ENCODE results near the gene IQGAP2. TPM values are rescaled to one million over a fixed set of nuclear protein-coding genes. Genes with fewer than 3 reads are reported as not detected.

The IQGAP2 gene
- total and polyA plus RNA-seq, 9 donors: 5.4 to 18.9 (median 9.5) TPM

- DNase-seq: no peak
- Histone ChIP-seq H3K27me3 (ENCODE audit: control insufficient read depth, insufficient read depth, low read length) (no peaks in the 10 kb centered on the region), H3K27ac (ENCODE audit: low read length) (no peak overlapping the region), H3K4me1 (ENCODE audit: control insufficient read depth, insufficient read depth, low read length) (no peaks in the 10 kb centered on the region), H3K36me3 (ENCODE audit: control insufficient read depth, insufficient read depth, low read length) (no peaks in the 10 kb centered on the region), H3K9me3 (replicated peaks; ENCODE audit: control insufficient read depth, low read depth, low read length) (no peaks in the 10 kb centered on the region), H3K4me3 (ENCODE audit: low read length) (no peak overlapping the region)
- WGBS (ENCODE audit: insufficient coverage): 33% methylated on average over 1 of the region's 2 CpGs
Observed at GRCh38 chr5:76371960-76372322, 31.1 kb upstream of the IQGAP2 start.

- Histone ChIP-seq H3K36me3 (ENCODE audit: control insufficient read depth, insufficient read depth, low read length) (no peaks in the 10 kb centered on the region), H3K4me3 (ENCODE audit: low read length) (no peak overlapping the region), H3K9me3 (replicated peaks; ENCODE audit: control insufficient read depth, low read depth, low read length) (no peaks in the 10 kb centered on the region), H3K27ac (ENCODE audit: low read length) (no peak overlapping the region), H3K27me3 (ENCODE audit: control insufficient read depth, insufficient read depth, low read length) (no peaks in the 10 kb centered on the region), H3K4me1 (ENCODE audit: control insufficient read depth, insufficient read depth, low read length) (no peaks in the 10 kb centered on the region)
- DNase-seq: no peak
- WGBS (ENCODE audit: insufficient coverage): 69% methylated on average over 10 of the region's 11 CpGs
Observed at GRCh38 chr5:76372323-76373054, 30.6 kb upstream of the IQGAP2 start.

GRCh38 chr5:76376148-76376865, 26.8 kb upstream of the IQGAP2 start:
- DNase-seq: no peak
- no peaks in the 10 kb centered on the region for H3K27me3 ChIP-seq (ENCODE audit: control insufficient read depth, insufficient read depth, low read length)
- H3K36me3 ChIP-seq (ENCODE audit: control insufficient read depth, insufficient read depth, low read length): no peaks in the 10 kb centered on the region
- no peaks in the 10 kb centered on the region for H3K4me1 ChIP-seq (ENCODE audit: control insufficient read depth, insufficient read depth, low read length)
- H3K4me3 ChIP-seq (ENCODE audit: low read length): no peak overlapping the region
- 100% methylated on average over 1 of the region's 3 CpGs for WGBS (ENCODE audit: insufficient coverage)
- no peak overlapping the region for H3K27ac ChIP-seq (ENCODE audit: low read length)
- H3K9me3 ChIP-seq (replicated peaks; ENCODE audit: control insufficient read depth, low read depth, low read length): no peaks in the 10 kb centered on the region

DNA sequence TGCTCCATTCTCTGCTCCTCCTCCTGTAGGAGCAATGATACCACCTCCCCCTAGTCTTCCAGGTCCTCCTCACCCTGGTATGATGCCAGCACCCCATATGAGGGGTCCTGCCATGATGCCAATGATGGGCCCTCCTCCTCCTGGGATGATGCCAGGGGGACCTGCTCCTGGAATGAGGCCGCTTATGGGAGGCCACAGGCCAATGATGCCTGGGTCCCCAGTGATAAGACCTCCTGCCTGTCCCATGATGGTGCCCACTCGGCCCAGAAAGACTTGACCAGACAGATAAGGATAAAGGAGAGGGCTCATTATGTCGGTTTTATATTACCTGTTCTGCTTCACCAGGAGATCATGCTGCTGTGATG, 26.2 kb upstream of the IQGAP2 start:
- H3K4me3 ChIP-seq (ENCODE audit: low read length): no peak overlapping the region
- WGBS (ENCODE audit: insufficient coverage): 67% methylated on average over 2 of the region's 3 CpGs

GRCh38 chr5:76378355-76378754, 24.7 kb upstream of the IQGAP2 start:
- H3K27me3 ChIP-seq (ENCODE audit: control insufficient read depth, insufficient read depth, low read length): no peaks in the 10 kb centered on the region
- DNase-seq: no peak
- no peak overlapping the region for H3K27ac ChIP-seq (ENCODE audit: low read length)
- 81% methylated on average over 4 of the region's 6 CpGs for WGBS (ENCODE audit: insufficient coverage)
- H3K9me3 ChIP-seq (replicated peaks; ENCODE audit: control insufficient read depth, low read depth, low read length): no peaks in the 10 kb centered on the region
- no peaks in the 10 kb centered on the region for H3K36me3 ChIP-seq (ENCODE audit: control insufficient read depth, insufficient read depth, low read length)
- no peak overlapping the region for H3K4me3 ChIP-seq (ENCODE audit: low read length)
- H3K4me1 ChIP-seq (ENCODE audit: control insufficient read depth, insufficient read depth, low read length): no peaks in the 10 kb centered on the region

More for the DNA sequence above, 26.2 kb upstream of the IQGAP2 start:
- Histone ChIP-seq H3K36me3 (ENCODE audit: control insufficient read depth, insufficient read depth, low read length) (no peaks in the 10 kb centered on the region), H3K4me1 (ENCODE audit: control insufficient read depth, insufficient read depth, low read length) (no peaks in the 10 kb centered on the region), H3K27ac (ENCODE audit: low read length) (no peak overlapping the region), H3K27me3 (ENCODE audit: control insufficient read depth, insufficient read depth, low read length) (no peaks in the 10 kb centered on the region), H3K9me3 (replicated peaks; ENCODE audit: control insufficient read depth, low read depth, low read length) (no peaks in the 10 kb centered on the region)
- DNase-seq: no peak

DNA sequence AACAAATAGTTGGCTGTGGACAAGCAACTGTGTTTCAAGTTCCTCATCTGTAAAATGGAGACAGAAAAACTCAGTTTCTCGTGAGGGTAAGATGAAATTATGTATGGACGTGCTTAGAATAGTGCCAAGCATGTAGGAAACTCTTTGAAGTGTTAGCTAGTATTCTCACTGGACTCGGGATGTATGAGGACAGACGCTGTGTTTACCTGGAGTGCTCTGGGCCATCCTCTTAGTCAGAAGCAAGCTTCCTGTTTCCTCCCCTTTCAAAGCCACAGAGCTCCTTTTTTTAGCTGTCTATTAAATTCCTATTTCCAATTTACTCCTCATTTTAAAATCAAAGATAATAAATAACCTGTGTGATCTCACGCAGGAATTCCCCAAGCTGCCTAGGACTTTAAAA, 23.8 kb upstream of the IQGAP2 start:
- H3K27me3 ChIP-seq (ENCODE audit: control insufficient read depth, insufficient read depth, low read length): no peaks in the 10 kb centered on the region
- 56% methylated on average over 2 of the region's 5 CpGs for WGBS (ENCODE audit: insufficient coverage)

GRCh38 chr5:76379855-76380254, 23.2 kb upstream of the IQGAP2 start:
- H3K9me3 ChIP-seq (replicated peaks; ENCODE audit: control insufficient read depth, low read depth, low read length): no peaks in the 10 kb centered on the region
- H3K36me3 ChIP-seq (ENCODE audit: control insufficient read depth, insufficient read depth, low read length): no peaks in the 10 kb centered on the region
- WGBS (ENCODE audit: insufficient coverage): no CpG with 5 or more reads among the region's 1 CpG
- H3K27me3 ChIP-seq (ENCODE audit: control insufficient read depth, insufficient read depth, low read length): no peaks in the 10 kb centered on the region
- no peak overlapping the region for H3K27ac ChIP-seq (ENCODE audit: low read length)
- H3K4me3 ChIP-seq (ENCODE audit: low read length): no peak overlapping the region
- no peaks in the 10 kb centered on the region for H3K4me1 ChIP-seq (ENCODE audit: control insufficient read depth, insufficient read depth, low read length)
- no peak for DNase-seq

More for the DNA sequence above, 23.8 kb upstream of the IQGAP2 start:
- H3K4me3 ChIP-seq (ENCODE audit: low read length): no peak overlapping the region
- H3K4me1 ChIP-seq (ENCODE audit: control insufficient read depth, insufficient read depth, low read length): no peaks in the 10 kb centered on the region
- H3K27ac ChIP-seq (ENCODE audit: low read length): no peak overlapping the region
- DNase-seq: no peak
- no peaks in the 10 kb centered on the region for H3K36me3 ChIP-seq (ENCODE audit: control insufficient read depth, insufficient read depth, low read length)
- H3K9me3 ChIP-seq (replicated peaks; ENCODE audit: control insufficient read depth, low read depth, low read length): no peaks in the 10 kb centered on the region

DNA sequence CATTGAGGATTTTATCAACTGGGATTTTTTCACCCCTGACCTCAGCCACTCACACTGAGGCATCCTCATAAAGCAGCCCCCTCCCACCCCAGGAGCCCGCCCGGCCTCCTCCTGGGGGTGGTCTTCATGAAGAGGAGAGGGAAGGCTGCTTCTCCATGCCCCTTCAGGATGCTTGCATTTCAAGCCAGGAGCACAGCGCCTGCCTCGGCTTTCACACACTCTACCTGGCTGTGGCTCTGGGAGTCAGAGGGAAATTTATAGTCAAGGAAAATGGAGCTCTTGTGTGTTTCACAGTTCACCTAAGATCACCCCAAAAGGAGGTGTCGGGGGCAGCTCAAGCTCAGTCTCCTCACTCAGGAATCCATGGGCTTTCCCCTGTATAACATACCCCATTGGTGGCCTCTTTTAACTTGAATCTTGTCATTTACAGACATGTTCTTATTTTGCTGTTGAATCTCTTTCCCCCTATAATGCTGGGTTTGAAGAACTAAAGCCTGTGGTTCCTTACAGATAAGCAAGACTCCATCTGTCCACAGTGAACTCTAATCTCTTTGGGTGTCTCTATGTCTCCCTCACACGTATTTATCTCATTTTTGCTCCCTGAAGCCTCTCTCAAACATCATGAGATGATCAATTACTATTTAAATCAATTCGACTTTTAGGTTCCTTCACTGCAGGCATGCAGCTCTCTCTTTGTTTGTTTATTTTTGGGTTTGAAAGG, 22.6 kb upstream of the IQGAP2 start:
- Histone ChIP-seq H3K4me1 (ENCODE audit: control insufficient read depth, insufficient read depth, low read length) (no peaks in the 10 kb centered on the region), H3K4me3 (ENCODE audit: low read length) (no peak overlapping the region), H3K9me3 (replicated peaks; ENCODE audit: control insufficient read depth, low read depth, low read length) (no peaks in the 10 kb centered on the region), H3K27me3 (ENCODE audit: control insufficient read depth, insufficient read depth, low read length) (no peaks in the 10 kb centered on the region), H3K36me3 (ENCODE audit: control insufficient read depth, insufficient read depth, low read length) (no peaks in the 10 kb centered on the region), H3K27ac (ENCODE audit: low read length) (no peak overlapping the region)
- 50% methylated on average over 1 of the region's 7 CpGs for WGBS (ENCODE audit: insufficient coverage)
- no peak for DNase-seq

DNA sequence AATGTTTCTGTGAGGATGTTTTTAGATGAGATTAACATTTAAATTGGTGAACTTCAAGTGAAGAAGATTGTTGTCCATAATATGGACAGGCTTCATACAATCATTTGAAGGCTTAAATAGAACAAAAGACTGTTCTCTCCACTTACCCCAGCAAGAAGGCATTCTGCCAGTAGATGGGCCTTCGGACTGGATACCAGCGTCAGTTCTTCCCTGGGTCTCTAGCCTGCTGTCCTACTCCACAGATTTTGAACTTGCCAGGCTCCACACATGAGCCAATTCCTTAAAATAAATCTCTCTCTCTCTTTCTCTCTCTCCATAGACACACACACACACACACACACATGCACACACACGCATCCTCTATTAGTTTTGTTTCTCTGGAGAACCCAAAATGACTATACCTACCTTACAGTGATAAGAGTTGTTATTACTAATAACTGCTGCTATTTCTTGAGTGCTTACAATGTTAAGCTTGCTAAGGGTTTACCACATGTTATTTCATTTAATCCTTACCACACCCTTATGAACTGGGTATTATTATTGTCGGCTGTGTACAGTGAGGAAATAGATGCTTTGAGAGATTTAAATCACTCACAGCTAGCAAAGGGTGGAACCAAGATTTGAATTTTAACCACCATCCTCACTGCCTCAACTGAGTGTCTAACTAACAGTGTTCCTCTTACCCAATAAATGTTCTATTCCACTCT, 19.8 kb upstream of the IQGAP2 start:
- H3K27me3 ChIP-seq (ENCODE audit: control insufficient read depth, insufficient read depth, low read length): no peaks in the 10 kb centered on the region
- H3K9me3 ChIP-seq (replicated peaks; ENCODE audit: control insufficient read depth, low read depth, low read length): no peaks in the 10 kb centered on the region
- H3K4me3 ChIP-seq (ENCODE audit: low read length): no peak overlapping the region
- no peaks in the 10 kb centered on the region for H3K4me1 ChIP-seq (ENCODE audit: control insufficient read depth, insufficient read depth, low read length)
- 91% methylated on average over 2 of the region's 4 CpGs for WGBS (ENCODE audit: insufficient coverage)
- DNase-seq: no peak
- no peaks in the 10 kb centered on the region for H3K36me3 ChIP-seq (ENCODE audit: control insufficient read depth, insufficient read depth, low read length)
- no peak overlapping the region for H3K27ac ChIP-seq (ENCODE audit: low read length)

GRCh38 chr5:76384189-76384588, 18.9 kb upstream of the IQGAP2 start:
- Histone ChIP-seq H3K4me3 (ENCODE audit: low read length) (no peak overlapping the region), H3K27ac (ENCODE audit: low read length) (no peak overlapping the region), H3K36me3 (ENCODE audit: control insufficient read depth, insufficient read depth, low read length) (no peaks in the 10 kb centered on the region), H3K27me3 (ENCODE audit: control insufficient read depth, insufficient read depth, low read length) (no peaks in the 10 kb centered on the region), H3K9me3 (replicated peaks; ENCODE audit: control insufficient read depth, low read depth, low read length) (no peaks in the 10 kb centered on the region), H3K4me1 (ENCODE audit: control insufficient read depth, insufficient read depth, low read length) (no peaks in the 10 kb centered on the region)
- no CpG with 5 or more reads among the region's 4 CpGs for WGBS (ENCODE audit: insufficient coverage)
- DNase-seq: no peak
